DMS 273 treated with DMSO at 0.1 percent for 48 hours (cell line): ENCODE data around the gene ZNF512.
"Not testable (repeated sequence)": the region's sequence is repeated elsewhere in the genome, so short reads cannot be mapped to it uniquely, and the experiment has no call there.

Experiments used
- DNase-seq: peaks from one replicate; lab custom pipeline; 2025; lab: John Stamatoyannopoulos, UW

ZNF512 gene

DNA sequence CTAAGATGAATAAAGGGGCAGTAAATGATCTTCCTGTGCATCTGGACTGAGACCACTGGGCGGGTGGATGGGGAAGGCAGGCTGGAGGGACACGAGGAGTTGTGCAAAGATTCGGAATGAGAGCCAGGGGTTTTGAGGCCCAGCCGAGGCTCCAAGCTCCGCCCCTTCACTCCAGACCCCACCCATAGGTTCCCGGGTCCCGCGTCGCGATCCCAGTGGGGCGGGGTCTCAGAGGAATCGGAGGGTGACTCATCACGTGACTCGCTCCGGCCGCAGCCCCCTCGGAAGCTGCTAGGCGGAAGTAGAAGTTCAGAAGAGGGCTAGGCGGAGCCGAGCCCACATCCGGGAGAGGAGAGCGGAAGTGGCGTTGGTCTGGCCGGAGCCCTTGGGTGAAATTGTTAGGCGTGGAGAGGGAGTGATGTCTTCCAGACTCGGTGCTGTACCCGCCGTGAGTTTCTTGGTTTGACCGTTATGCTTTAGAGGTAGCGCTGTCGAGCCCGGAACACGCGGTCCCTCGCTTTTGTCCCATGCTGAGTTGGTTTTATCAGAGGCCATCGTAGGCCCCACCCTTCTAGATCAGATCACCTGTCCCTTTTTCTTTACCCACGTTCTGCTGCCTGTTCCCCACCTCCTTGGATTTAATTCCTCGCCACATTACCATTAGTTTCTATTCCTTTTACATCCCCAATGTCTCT is at the start of gene ZNF512:
Gene ZNF512 (plus strand): TSS at position 348 of the 695 bp plus-strand sequence. CDS start 71 bp downstream, at position 419.
- DNase-seq = peak; percentile 79

DNA sequence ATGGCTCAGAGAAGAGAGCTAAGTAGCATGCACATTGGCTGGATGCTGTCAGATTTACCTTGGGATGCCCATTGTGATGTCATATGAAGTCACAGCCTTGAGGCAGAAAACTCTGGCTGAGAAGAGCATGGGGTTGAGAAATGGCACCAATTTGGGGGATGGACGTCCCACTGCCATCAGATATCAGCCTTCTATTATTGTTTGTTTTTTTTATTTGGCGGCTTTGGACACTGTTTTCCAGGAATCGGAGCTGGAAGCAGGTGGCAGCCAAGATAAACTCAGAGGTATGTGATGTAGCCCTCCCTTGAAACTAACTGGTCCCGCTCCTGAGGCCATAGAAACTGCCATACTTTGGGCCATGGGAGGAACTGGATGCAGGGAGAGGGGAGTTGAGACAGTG is 45.6 kb upstream of the ZNF512 start:
- DNase-seq = no peak

- not testable (repeated sequence) for DNase-seq
Measured at GRCh38 chr2:27538839-27539450, 43.9 kb upstream of the ZNF512 start.

DNA sequence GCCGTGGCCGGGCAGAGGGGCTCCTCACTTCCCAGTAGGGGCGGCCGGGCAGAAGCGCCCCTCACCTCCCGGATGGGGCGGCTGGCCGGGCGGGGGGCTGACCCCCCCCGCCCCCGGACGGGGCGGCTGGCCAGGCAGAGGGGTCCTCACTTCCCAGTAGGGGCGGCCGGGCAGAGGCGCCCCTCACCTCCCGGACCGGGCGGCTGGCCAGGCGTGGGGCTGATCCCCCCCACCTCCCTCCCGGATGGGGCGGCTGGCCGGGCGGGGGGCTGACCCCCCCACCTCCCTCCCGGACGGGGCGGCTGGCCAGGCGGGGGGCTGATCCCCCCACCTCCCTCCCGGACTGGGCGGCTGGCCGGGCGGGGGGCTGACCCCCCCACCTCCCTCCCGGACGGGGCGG is 43.2 kb upstream of the ZNF512 start:
- DNase-seq = not testable (repeated sequence)

- DNase-seq = no peak
Measured at GRCh38 chr2:27544143-27544821, 38.6 kb upstream of the ZNF512 start.

- no peak for DNase-seq
Measured at GRCh38 chr2:27545348-27546141, 37.3 kb upstream of the ZNF512 start.

- no peak for DNase-seq
Measured at GRCh38 chr2:27549303-27549702, 33.5 kb upstream of the ZNF512 start.

DNA sequence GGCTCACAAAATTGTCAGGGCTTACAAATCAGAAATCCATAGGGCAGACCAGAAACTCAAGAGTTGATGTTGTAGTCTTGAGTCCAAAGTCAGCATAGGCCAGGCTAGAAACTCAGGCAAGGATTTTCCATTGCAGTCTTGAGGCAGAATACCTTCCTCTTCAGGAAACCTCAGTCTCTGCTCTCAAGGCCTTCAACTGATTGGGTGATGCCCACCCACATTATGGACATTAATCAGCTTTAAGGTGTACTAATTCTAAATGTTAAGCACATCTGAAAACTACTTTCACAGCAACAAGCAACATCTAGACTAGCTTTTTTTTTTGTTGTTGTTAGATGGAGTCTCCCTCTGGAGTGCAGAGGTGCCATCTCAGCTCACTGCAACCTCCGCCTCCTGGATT is 31.3 kb upstream of the ZNF512 start:
- DNase-seq = no peak

GRCh38 chr2:27552941-27553340 is 29.9 kb upstream of the ZNF512 start:
- no peak for DNase-seq

GRCh38 chr2:27554451-27554850 is 28.4 kb upstream of the ZNF512 start:
- DNase-seq = not testable (repeated sequence)

GRCh38 chr2:27559228-27559627 is 23.6 kb upstream of the ZNF512 start:
- no peak for DNase-seq

GRCh38 chr2:27561060-27561459 is 21.8 kb upstream of the ZNF512 start:
- DNase-seq = no peak

DNA sequence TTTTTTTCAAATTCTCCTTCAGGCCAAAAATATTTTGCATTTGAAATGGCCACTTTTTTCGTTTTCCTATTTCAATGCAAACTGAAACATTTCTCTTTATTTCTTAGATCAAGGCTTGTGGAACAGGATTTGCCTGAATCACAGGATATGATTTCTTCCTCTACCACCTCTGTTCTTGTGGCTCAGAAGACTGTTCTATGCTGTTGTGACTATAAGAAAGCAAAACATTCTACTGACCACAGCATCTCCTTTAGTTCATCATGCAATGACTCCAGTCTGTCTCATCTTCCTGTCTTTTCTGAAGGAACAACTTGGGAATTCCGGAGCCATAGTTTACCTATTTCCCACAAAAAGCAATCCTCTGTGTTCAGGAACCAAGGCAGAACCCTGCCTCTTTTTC is 16.2 kb upstream of the ZNF512 start:
- DNase-seq = no peak

GRCh38 chr2:27569398-27569797 is 13.4 kb upstream of the ZNF512 start:
- no peak for DNase-seq

DNA sequence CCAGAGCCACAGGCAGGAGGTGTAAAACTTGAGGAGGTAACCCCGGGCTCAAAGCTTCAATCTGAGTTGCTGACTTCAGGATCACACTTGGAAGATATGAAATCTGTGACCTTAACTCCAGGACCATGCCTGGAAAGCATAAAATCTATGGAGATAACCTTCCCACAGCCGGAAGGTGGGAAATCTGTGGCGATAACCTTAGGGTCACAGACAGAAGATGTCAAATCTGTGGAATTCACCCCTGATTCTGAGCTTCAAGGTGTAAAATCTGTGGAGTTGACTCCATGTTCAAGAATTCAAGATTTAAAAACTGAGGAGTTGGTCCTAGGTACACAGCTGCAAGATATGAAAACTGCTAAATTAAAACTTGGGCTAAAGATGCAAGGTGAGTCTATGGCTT is 11.6 kb upstream of the ZNF512 start:
- no peak for DNase-seq

DNA sequence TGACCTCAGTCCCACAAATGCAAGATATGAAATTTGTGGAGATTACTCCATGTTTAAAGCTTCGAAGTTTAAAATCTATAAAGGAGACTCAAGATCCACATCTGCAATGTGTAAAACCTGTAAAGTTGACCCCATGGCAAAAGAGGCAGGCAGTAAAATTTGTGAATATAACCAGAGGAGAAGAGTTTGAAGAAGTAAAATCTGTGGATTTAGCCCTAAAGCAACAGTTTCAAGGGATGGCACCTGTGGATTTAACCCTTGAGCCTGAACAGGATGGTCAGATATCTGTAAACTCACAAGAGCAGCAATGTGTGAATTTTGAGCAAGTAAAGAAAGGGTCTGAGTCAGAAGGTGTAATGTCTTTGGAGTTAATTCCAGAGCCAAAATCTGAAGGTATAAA is 11.2 kb upstream of the ZNF512 start:
- DNase-seq = no peak

GRCh38 chr2:27572439-27572838 is 10.4 kb upstream of the ZNF512 start:
- DNase-seq = no peak

DNA sequence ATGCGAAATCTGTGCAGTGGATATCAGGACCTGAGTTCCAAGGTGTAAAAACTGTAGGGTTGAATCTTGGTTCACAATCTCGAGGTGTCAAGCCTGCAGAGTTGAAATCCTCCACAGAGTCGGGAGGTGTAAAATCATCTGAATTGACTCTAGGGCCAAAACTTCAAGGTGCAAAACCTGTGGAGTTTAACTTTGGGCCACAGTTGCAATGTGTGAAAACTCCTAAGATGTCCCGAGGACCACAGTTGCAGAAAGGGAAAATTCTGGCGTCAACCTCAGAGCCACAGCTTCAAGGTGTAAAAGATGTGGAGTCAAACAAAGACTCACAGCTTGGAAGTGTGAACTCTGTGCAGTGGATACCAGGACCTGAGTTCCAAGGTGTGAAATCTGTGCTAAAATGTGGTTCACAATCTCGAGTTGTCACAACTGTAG is 9.8 kb upstream of the ZNF512 start:
- no peak for DNase-seq

- DNase-seq = no peak
Measured at GRCh38 chr2:27573452-27573851, 9.4 kb upstream of the ZNF512 start.

DNA sequence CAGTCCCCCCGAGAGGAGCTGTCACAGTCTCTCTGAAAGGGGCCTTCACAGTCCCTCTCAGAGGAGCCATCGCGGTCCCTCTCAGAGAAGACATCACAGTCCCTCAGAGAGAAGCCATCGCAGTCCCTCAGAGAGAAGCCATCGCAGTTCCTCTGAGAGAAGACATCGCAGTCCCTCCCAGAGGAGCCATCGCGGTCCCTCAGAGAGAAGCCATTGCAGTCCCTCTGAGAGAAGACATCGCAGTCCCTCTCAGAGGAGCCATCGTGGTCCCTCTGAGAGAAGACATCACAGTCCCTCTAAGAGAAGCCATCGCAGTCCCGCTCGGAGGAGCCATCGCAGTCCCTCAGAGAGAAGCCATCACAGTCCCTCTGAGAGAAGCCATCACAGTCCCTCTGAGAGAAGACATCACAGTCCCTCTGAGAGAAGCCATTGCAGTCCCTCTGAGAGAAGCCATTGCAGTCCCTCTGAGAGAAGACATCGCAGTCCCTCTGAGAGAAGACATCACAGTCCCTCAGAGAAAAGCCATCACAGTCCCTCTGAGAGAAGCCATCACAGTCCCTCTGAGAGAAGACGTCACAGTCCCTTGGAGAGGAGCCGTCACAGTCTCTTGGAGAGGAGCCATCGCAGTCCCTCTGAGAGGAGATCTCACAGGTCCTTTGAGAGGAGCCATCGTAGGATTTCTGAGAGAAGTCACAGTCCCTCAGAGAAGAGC is 1.3 kb upstream of the ZNF512 start:
- DNase-seq = no peak

- DNase-seq = no peak
Measured at GRCh38 chr2:27582129-27582694, 630 bp upstream of the ZNF512 start.
